ENCODE measurements around the gene FAM184B.
"Not testable (repeated sequence)": the region's sequence is repeated elsewhere in the genome, so short reads cannot be mapped to it uniquely, and the experiment has no call there.

Gene FAM184B

GRCh38 chr4:17713779-17714178 lies 67.6 kb downstream of the FAM184B start:
- no peak for DNase-seq

- DNase-seq, result no peak
Observed at GRCh38 chr4:17712166-17712565, 69.3 kb downstream of the FAM184B start.

- not testable (repeated sequence) for DNase-seq
Observed at GRCh38 chr4:17711206-17711605, 70.2 kb downstream of the FAM184B start.

GRCh38 chr4:17709763-17710068 lies 71.7 kb downstream of the FAM184B start:
- no peak for DNase-seq

- DNase-seq, result no peak
Observed at GRCh38 chr4:17708992-17709762, 72.2 kb downstream of the FAM184B start.

GRCh38 chr4:17707671-17708070 lies 73.8 kb downstream of the FAM184B start:
- no peak for DNase-seq

- no peak for DNase-seq
Observed at GRCh38 chr4:17705107-17705506, 76.3 kb downstream of the FAM184B start.

- no peak for DNase-seq
Observed at GRCh38 chr4:17704020-17704650, 77.3 kb downstream of the FAM184B start.

GRCh38 chr4:17702641-17703040 lies 78.8 kb downstream of the FAM184B start:
- no peak for DNase-seq

GRCh38 chr4:17701882-17702281 lies 79.5 kb downstream of the FAM184B start:
- DNase-seq, result no peak

GRCh38 chr4:17701138-17701839 lies 80.1 kb downstream of the FAM184B start:
- no peak for DNase-seq

- DNase-seq, result no peak
Observed at GRCh38 chr4:17699380-17699779, 82.0 kb downstream of the FAM184B start.

GRCh38 chr4:17698116-17698515 lies 83.3 kb downstream of the FAM184B start:
- DNase-seq, result no peak

- DNase-seq, result no peak
Observed at GRCh38 chr4:17695341-17695740, 86.1 kb downstream of the FAM184B start.

GRCh38 chr4:17694552-17694951 lies 86.9 kb downstream of the FAM184B start:
- DNase-seq, result no peak

GRCh38 chr4:17690898-17691297 lies 90.5 kb downstream of the FAM184B start:
- no peak for DNase-seq

- DNase-seq, result no peak
Observed at GRCh38 chr4:17690135-17690534, 91.3 kb downstream of the FAM184B start.

GRCh38 chr4:17688011-17688441 lies 93.4 kb downstream of the FAM184B start:
- no peak for DNase-seq

- DNase-seq, result no peak
Observed at GRCh38 chr4:17687237-17687857, 94.1 kb downstream of the FAM184B start.

- DNase-seq, result not testable (repeated sequence)
Observed at GRCh38 chr4:17684648-17685047, 96.8 kb downstream of the FAM184B start.

- DNase-seq, result no peak
Observed at GRCh38 chr4:17682222-17682566, 99.2 kb downstream of the FAM184B start.

GRCh38 chr4:17681281-17682221 lies 99.9 kb downstream of the FAM184B start:
- DNase-seq, result no peak
